Heart left ventricle (tissue), 16 donors: Measurements from ENCODE around the gene GPX7. TPM values are rescaled to one million over a fixed set of nuclear protein-coding genes. Genes with fewer than 3 reads are reported as not detected.

Experiments used
- ATAC-seq, 4 donors: fragments of 200-7000 bp; cut with Tn5 transposase; one replicate each; pipeline ENCODE4 v1.9.1; 2020 to 2022; ENCODE audit warnings: moderate library complexity in 4 of 4, mild to moderate bottlenecking in 3 of 4, moderate number of reproducible peaks in 1 of 4
- DNase-seq, 5 donors: peaks; one replicate each; pipeline ENCODE4 v3.0.0-alpha.2; 2020
- H3K27ac ChIP-seq, 12 donors: fragments of 200-600 bp; sonication (generic) in 4 of 12; one replicate each; pipeline versions ENCODE4 v1.5.0 to v1.8.0; 2016 to 2022; ENCODE audit warnings: mild to moderate bottlenecking in 2 of 12
- H3K27me3 ChIP-seq, 9 donors: fragments of 200-600 bp; sonication (generic) in 2 of 9; one replicate each; pipeline versions ENCODE4 v1.5.1 to v1.8.0; 2016 to 2022; ENCODE audit warnings: mild to moderate bottlenecking in 3 of 9
- H3K36me3 ChIP-seq, 9 donors: fragments of 200-600 bp; sonication (generic) in 2 of 9; one replicate each; pipeline versions ENCODE4 v1.5.0 to v1.8.0; 2018 to 2022; ENCODE audit warnings: mild to moderate bottlenecking in 2 of 9
- H3K4me1 ChIP-seq, 12 donors: fragments of 200-600 bp; sonication (generic) in 4 of 12; one replicate each; pipeline versions ENCODE4 v1.5.0 to v1.8.0; 2016 to 2022; ENCODE audit warnings: mild to moderate bottlenecking in 3 of 12
- H3K4me3 ChIP-seq, 12 donors: fragments of 200-600 bp; sonication (generic) in 4 of 12; one replicate each; pipeline versions ENCODE4 v1.5.0 to v1.8.0; 2017 to 2022; ENCODE audit warnings: mild to moderate bottlenecking in 9 of 12, moderate library complexity in 4 of 12
- H3K9me3 ChIP-seq, 12 donors: fragments of 200-600 bp; sonication (generic) in 4 of 12; one replicate each; pipeline versions ENCODE4 v1.5.0 to v1.8.0; 2016 to 2022; ENCODE audit warnings: mild to moderate bottlenecking in 1 of 12
- CTCF ChIP-seq, 12 donors: fragments of 200-600 bp; sonication (generic) in 4 of 12; IDR thresholded peaks; one replicate each; pipeline versions ENCODE4 v1.5.0 to v1.8.0; 2018 to 2022; ENCODE audit warnings: antibody characterized with exemption in 12 of 12, mild to moderate bottlenecking in 5 of 12
- POLR2A ChIP-seq, 2 donors: fragments of 450-650 bp; IDR thresholded peaks; one replicate each; pipeline ENCODE4 v1.6.1; 2017; ENCODE audit warnings: antibody characterized with exemption in 2 of 2, mild to moderate bottlenecking in 2 of 2, moderate library complexity in 2 of 2
- WGBS, 4 donors: extraction: QIAGEN DNeasy Blood & Tissue Kit in 2 of 4; methylation state at CpG; one replicate each; pipeline versions ENCODE4 v1.1.5 to v1.1.7; 2013 to 2018; 5-methylcytosine and 5-hydroxymethylcytosine counted together
- intact Hi-C, 10 donors: fragments of 100-400 bp; cut with DNase I; formaldehyde crosslinking; loops; one replicate each; pipeline versions ENCODE4 v1.11.1 to v1.14.2; 2022
- polyA plus RNA-seq, 2 donors: library from polyadenylated mRNA; stranded (reverse); fragments of 200-250 nt; gene quantifications; one replicate each; pipeline ENCODE4 v1.2.3, GENCODE V29; 2013
- total RNA-seq, 9 donors: library from RNA; depleted of rRNA in 2 of 9; stranded (reverse); fragments of >200 nt in 2 of 9; fragmentation: NEBNext Ultra II Directional in 3 of 9; extraction: Animal tissue kit (Norgen Biotek cat#: 25700) in 3 of 9; gene quantifications; one replicate each; pipeline versions ENCODE4 v1.1.0 to v1.2.4, GENCODE V29; 2016 to 2023
- donor health status: ischemic (EF 13 %, LVEDD 7.1; RV severe dilation, severe dysfunction).
- donor health status: healthy with polysubstance abuse.
- donor health status: DM: no; HTN: yes; CAD: no.
- donor health status: DM: no; HTN: no; CAD: no.
- donor health status: ischemic (EF 25% LVEDD 6.9; RV normal size, moderate dysfunction).
- donor health status: ischemic (EF 25% LVEDD 5.7; RV mildly dilated, moderate dysfunction).
- donor health status: healthy.
- donor health status: DM: yes; HTN: yes; CAD: no.
- donor health status: ischemic (EF 35%, LVEDD 5.7; RV mildly dilated, moderate dysfunction).
- donor health status: nonischemic (EF 11% LVEDD 7.7; RV severe dilation, severe dysfunction).
- donor health status: DM: yes; HTN: yes; CAD: no.
- donor health status: PGD.
- donor health status: ischemic (EF 29% LVEDD 5.4; RV normal size, mild dysfunction).
- donor health status: nonischemic (EF 23%, LVEDD 6.1; RV moderate dilation, normal function).

Gene GPX7
- total and polyA plus RNA-seq, 11 donors, result 5.8 to 20.5 (median 8.4) TPM

DNA sequence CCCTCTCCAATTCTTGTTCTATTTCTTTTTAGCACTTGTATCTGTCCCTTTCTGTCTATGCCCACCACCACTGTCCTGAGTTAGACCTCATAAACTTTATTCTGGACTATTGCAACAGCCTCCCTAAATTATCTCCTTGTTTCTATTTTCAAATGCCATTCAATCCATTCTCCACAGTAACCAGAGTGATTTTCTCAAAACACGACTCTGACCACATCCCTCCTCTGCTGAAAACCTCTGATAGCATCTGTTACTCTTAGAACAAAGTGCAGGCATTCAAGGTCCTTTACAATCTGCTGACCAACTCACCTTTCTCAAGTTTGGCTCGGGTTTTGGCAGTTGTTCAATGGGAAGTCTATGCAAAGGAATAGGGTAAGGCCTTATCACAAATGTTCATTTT is 22.8 kb upstream of the GPX7 start:
- Histone ChIP-seq H3K27me3 (no peaks in the 10 kb centered on the region), H3K4me3 (no peak overlapping the region), H3K27ac (no peak overlapping the region), H3K4me1 (no peaks in the 10 kb centered on the region), H3K9me3 (no peaks in the 10 kb centered on the region), H3K36me3 (no peaks in the 10 kb centered on the region)
- ATAC-seq (no peak), DNase-seq (no peak)
- intact Hi-C loops, result no loop called here
- TF ChIP-seq CTCF (IDR thresholded peaks at IDR 0.05) (no peak), POLR2A (IDR thresholded peaks at IDR 0.05) (no peak)
- 22 to 39% (median 25%) methylated on average over 2 of the region's 2 CpGs for WGBS, 4 donors

DNA sequence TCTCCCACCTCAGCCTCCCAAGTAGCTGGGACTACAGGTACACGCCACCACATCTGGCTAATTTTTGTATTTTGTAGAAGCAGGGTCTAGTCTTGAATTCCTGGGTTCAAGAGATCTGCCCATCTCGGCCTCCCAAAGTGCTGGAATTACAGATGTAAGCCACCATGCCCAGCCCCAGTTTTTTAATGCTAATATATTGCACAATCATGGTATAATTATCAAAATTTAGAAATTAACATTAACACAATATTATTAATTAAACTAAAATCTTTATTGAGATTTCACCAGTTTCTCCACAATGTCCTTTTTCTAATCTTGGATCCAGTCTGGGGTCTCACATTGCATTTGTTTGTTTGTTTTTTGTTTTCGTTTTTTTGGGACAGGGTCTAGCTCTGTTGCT is 21.9 kb upstream of the GPX7 start:
- intact Hi-C loops, result no loop called here
- DNase-seq (no peak), ATAC-seq (no peak)
- Histone ChIP-seq H3K36me3 (no peaks in the 10 kb centered on the region), H3K9me3 (no peaks in the 10 kb centered on the region), H3K27ac (no peak overlapping the region), H3K4me3 (no peak overlapping the region), H3K27me3 (no peaks in the 10 kb centered on the region), H3K4me1 (no peaks in the 10 kb centered on the region)
- WGBS, 4 donors, result 92 to 97% (median 94%) methylated on average over 3 of the region's 3 CpGs
- TF ChIP-seq CTCF (IDR thresholded peaks at IDR 0.05) (no peak), POLR2A (IDR thresholded peaks at IDR 0.05) (no peak)

DNA sequence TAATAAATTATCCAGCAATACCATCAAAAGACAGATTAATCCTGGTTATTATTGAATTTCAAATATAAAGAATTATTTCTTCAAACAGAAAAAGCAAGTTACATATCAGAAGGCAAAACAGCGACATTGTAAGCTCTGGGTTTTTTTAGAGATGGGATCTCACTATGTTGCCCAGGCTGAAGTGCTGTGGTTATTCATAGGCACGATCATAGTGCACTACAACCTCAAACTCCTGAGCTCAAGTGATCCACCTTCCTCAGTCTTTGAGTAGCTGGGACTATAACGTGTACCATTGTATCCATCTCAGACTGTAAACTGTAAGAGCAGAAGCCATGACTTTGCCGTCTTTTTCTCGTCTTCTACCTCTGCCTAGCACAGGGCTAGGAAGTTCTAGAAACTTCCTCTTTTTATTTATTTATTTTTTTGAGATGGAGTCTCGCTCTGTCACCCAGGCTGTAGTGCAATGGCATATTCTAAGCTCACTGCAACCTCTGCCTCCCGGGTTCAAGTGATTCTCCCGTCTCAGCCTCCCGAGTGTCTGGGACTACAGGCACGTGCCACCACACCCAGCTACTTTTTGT is 20.0 kb upstream of the GPX7 start:
- TF ChIP-seq POLR2A (IDR thresholded peaks at IDR 0.05), result no peak
- no peak for TF ChIP-seq CTCF (IDR thresholded peaks at IDR 0.05)
- H3K27me3 ChIP-seq, result no peaks in the 10 kb centered on the region
- no peaks in the 10 kb centered on the region for H3K9me3 ChIP-seq
- H3K36me3 ChIP-seq, result no peaks in the 10 kb centered on the region
- DNase-seq, result no peak
- ATAC-seq, result no peak
- no peak overlapping the region for H3K4me3 ChIP-seq
- H3K27ac ChIP-seq, result no peak overlapping the region
- H3K4me1 ChIP-seq, result no peaks in the 10 kb centered on the region
- intact Hi-C loops, result no loop called here
- 93 to 98% (median 95%) methylated on average over 10 of the region's 10 CpGs for WGBS, 4 donors

DNA sequence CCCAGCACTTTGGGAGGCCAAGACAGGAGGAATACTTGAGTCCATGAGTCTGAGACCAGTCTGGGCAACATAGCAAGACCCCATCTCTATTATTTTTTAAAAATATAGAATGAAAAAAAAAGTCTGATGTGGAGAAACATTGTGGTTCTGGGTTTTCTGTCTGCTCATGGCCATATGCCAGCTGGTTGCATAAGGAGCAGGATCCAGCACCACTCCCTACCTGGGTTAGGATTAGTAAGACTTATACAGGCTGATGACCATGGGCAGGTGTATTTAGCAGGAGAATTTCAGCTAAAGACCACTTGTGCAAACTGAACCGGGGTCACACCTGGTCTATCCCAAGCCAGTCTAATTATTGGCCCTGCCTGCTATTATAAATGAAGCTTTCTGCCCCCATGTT is 16.7 kb upstream of the GPX7 start:
- DNase-seq (no peak), ATAC-seq (no peak)
- H3K4me1 ChIP-seq, result peaks cover 0 to 8% (median 0%) of the 10 kb centered on the region in 12 donors
- TF ChIP-seq CTCF (IDR thresholded peaks at IDR 0.05) (no peak), POLR2A (IDR thresholded peaks at IDR 0.05) (no peak)
- H3K36me3 ChIP-seq, result no peaks in the 10 kb centered on the region
- no peak overlapping the region for H3K4me3 ChIP-seq
- H3K27me3 ChIP-seq, result no peaks in the 10 kb centered on the region
- 78 to 93% (median 89%) methylated on average over 1 of the region's 1 CpG for WGBS, 4 donors
- H3K9me3 ChIP-seq, result no peaks in the 10 kb centered on the region
- no peak overlapping the region for H3K27ac ChIP-seq
- intact Hi-C loops, result no loop called here
